Measurements from ENCODE around the gene EXD1.

EXD1 gene

DNA sequence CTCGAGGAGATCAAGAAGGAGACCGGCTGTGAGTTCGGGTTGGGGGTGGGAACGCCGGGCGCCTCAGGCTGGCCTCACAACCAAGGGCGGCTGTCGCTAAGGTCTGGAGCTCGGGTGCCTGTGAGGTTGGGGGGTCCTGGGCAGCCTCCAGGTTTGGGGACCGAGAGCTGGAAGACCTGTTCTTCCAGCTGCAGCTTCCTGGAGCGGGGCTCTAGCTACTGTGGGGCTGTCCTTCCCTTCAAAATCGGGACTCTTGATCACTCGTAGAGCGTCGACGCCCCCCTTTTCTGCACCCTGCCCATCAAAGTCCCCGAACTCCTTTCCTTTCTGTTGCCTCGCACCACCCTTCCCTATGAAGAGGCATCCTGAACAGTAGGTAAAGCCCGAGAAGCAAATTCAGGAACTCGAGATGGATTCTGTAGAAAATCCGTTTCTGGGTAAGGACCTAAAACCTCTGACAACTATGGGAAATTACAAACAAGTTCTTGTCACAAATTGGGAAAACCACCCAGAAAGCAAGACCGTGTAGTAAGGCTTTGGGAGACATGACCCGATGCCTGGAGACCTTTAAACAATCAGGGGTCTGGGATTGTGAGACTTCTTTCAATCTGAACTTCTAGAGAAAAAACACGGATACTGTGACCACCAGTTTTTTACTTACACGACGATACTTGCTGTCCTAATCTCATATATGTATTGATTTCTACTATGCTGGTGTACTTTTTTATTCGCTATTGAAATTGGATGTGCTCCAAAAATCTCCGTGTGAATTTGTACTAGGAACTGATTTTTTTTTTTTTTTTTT is 1.1 kb upstream of the EXD1 start:
- no peak for DNase-seq (ENCODE audit: low read depth in 2 of 2)

DNA sequence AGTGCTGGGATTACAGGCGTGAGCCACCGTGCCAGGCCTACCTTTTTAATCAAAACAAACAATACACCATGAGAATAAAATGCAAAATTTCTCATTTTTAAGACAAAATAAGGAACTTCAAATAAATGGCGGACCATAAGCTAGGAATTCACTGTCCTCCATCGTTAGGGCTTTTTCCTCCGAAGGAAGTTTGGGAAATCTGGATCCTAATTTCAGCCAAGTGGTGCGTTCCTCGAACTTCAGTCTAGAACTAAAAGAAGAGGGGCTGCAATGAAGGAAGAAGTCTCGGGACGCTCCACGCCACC is 260 bp downstream of the EXD1 start:
- DNase-seq (ENCODE audit: low read depth in 2 of 2), result no peak

DNA sequence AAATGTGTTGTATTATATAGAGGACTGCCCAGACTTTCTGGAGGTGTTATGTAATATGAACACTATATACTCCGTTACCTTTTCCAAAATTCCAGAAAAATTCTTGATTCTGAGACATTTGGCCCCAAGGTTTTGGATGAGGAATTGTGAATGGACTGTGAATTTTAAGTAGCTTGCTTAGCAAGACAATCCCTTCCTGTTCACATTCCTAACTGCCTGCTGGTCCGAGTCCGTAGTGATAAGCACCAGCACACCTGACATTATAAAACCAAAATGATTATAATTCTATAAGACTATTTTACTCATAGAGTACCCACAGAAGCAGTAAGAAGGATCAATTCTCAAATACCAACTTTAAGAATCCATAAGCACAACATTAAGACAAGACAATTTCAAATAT is 11.2 kb downstream of the EXD1 start:
- DNase-seq (ENCODE audit: low read depth in 2 of 2), result no peak

DNA sequence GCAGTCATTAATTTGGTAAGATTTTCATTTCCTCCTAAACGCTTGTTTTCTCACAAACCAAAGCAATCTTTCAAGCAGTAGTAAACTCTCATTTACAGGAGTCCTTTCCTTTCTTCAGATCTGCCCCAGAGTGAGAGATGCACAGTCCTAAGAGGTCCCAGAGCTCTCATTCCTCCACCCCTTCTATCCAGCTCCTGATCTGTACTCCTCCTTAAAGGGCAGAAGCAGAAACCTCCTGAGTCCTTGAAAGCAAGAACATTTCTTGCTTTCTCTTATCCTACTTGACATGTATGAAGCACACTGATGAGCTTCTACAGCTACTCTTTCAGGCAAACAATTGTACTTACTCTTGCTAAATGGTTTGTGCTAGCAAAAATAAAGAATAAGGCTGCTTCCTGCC is 11.7 kb downstream of the EXD1 start:
- DNase-seq (ENCODE audit: low read depth in 2 of 2), result no peak

DNA sequence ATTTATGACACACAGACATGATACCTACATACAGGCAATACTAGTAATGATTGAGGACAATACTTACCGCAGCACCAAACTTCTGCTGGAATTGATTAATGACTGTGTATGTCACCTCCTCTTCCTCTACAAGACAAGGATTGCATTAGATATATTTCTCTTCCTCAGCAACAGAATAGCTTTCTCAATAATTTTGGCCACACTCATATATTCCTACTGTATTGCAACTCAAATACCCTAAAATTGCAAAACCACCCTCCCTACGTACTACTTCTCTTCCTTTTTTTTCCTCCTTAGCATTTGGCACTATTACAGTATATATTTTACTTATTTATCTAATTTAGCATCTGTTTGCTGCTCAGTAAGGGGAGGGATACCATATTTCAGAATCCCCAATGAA is 14.8 kb downstream of the EXD1 start:
- DNase-seq (ENCODE audit: low read depth in 2 of 2), result no peak

DNA sequence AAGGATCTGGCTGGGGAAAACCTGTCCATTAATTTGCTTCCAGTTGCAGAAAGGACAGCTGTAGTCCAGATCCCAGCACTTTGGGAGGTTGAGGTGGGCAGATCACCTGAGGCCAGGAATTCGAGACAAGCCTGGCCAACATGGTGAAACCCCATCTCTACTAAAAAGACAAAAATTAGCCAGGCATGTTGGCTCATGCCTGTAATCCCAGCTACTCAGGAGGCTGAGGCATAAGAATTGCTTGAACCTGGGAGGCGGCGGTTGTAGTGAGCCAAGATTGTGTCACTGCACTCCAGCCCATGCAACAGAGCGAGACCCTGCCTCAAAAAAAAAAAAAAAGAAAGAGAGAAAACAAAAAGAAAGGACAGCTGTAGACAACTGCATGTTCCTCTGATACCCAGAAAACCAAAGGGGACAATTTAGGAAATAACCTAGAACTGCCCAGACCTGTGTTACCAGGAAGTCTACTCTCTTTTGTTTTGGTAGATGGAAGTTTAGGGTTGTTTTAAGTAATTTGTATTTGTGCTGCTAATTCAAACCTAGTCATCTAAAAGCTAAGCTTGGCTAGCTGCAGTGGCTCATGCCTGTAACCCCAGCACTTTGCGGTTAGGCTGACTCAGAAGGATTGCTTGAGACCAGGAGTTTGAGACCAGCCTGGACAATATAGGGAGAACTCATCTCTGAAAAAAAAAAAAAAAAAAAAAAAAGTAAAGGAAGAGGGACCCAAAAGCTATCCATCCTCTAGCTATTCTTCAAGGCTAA is 22.7 kb downstream of the EXD1 start:
- no peak for DNase-seq (ENCODE audit: low read depth in 2 of 2)

DNA sequence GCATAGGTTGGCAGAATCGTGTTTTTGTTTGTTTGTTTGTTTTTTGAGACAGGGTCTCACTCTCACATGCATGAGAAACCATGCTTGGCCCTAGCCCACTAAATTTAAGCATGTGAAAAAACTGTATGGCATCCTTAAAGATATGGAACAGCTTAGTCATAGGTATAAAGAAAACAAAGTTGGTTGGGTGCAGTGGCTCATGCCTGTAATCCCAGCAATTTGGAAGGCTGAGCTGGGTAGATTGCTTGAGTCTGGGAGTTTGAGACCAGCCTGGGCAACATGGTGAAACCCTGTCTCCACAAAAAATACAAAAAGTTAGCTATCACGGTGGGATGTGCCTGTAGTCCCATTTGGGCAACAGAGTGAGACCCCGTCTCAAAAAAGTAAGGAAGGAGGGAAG is 25.2 kb downstream of the EXD1 start:
- no peak for DNase-seq (ENCODE audit: low read depth in 2 of 2)

DNA sequence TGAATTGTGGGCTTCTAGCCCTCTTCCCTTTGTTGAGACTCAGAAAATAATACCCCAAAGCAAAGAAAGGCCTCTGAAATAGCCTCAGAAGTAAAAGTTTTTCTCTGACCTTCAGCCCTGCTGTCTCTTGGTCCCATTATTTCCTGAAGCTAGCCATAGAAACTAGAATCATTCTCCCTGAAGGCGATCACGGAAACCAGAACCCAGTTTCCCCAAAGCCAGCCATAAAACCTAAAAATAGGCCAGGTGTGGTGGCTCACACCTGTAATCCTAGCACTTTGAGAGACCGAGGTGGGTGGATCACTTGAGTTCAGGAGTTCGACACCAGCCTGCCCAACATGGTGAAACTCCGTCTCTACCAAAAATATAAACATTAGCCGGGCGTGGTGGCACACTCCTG is 27.2 kb downstream of the EXD1 start:
- no peak for DNase-seq (ENCODE audit: low read depth in 2 of 2)

DNA sequence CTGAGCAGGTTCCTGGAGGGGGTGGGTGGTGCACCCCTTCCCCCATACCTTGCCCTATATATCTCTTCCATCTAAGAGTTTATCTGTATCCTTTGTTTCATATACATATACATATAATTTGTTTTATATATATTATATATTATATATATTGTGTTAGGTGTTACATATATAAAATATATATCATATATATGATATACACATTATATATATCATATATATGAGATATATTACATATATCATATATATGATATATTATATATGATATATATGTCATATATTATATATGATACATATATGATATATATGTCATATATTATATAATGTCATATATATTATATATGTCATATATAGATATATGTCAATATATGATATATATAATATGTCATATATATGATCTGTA is 31.1 kb downstream of the EXD1 start:
- DNase-seq (ENCODE audit: low read depth in 2 of 2), result no peak

DNA sequence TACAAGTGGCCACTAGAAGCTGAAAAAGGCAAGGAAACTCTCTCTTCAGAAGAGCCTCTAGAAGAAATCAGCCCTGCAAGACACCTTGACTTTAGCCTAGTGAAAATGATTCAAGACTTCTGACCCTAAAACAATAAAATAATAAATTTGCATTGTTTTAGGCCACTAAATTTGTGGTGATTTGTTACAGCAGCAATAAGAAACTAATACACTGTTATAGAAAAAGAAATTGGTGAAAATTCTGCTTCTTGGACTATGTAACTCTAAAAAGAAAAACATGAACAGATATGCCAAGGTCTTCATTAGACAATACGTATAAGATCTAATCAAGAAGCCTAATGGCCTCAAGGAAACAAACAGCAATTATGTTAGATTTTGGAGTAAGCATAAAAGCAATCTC is 36.1 kb downstream of the EXD1 start:
- DNase-seq (ENCODE audit: low read depth in 2 of 2), result no peak

DNA sequence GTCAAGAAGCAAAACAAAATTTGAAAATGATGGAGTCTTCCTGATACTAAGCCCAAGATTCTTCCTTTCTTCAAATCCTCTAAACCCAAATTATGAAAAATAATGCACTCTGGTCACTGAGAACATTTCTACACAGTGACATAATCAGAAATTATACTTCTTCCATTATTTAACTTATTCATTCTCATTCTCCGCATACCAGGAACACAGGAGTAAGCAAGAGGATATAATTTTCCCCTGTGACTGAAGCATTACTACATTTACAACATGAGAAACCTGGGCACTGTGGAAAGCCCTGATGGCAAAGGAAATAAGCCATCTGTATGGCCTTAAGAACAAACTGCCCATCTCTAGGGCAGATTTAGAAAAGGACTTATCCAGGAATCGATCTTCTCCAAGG is 47.0 kb downstream of the EXD1 start:
- no peak for DNase-seq (ENCODE audit: low read depth in 2 of 2)

DNA sequence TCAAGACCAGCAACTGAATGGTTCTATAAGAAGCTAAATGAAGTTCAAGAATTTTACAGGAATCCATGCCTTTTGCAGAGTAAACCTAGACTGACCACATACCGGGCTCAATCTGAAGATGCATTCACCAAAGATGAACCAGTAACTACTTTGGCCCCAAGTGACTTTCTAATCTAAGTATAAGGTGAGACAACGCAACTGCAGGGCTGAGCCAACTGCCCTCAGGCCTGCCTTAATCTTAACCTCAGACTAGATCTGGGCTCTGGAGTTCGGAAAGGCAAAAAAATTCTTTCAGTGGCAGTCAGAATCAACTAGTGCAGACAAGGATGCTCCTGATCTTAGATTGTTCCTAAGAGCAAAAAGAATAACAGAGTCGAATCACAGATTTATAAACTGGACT is 48.3 kb downstream of the EXD1 start:
- DNase-seq (ENCODE audit: low read depth in 2 of 2), result no peak

DNA sequence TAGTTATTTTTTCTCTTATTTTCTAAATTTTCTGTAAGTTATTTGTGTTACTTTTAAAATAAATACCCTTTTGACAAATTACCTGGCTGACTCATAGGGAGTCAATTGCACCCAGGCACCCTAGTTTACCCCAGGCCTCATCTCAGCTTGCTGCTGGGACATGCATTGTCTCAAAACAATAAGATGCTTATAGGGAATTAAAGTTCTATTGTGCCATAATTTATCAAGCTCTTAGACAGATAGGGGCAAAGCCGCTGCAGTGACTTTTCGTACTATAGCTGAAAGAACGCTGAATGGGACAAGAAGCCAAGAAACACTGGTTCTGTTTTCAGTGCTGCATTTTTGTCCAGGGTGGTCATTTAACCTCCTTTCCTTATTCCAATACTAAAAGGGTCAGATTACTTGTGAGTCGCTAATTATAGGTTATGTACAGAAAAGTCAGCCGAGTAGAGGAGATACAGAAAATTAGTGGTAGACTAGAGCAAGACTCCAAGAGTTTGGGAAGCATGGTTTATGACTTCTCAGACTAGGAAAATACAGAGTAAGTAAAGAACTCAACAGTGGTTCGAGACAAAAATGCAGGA is 50.3 kb downstream of the EXD1 start:
- no peak for DNase-seq (ENCODE audit: low read depth in 2 of 2)

DNA sequence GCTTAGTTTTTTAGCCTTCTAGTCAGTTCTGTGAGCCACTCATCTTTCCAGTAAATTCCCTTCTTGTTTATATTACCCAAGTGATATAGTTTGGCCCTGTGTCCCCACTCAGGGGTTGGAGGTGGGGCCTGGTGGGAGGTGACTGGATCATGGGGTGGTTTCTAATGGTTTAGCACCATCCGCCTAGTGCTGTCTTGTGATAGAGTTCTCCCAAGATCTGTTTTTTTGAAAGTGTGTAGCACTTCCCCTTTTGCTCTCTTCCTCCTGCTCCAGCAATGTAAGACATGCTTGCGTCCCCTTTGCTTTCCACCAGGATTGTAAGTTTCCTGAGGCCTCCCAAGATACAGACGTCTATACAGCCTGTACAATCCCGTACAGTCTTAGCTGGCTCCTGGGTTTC is 60.8 kb downstream of the EXD1 start:
- no peak for DNase-seq (ENCODE audit: low read depth in 2 of 2)

DNA sequence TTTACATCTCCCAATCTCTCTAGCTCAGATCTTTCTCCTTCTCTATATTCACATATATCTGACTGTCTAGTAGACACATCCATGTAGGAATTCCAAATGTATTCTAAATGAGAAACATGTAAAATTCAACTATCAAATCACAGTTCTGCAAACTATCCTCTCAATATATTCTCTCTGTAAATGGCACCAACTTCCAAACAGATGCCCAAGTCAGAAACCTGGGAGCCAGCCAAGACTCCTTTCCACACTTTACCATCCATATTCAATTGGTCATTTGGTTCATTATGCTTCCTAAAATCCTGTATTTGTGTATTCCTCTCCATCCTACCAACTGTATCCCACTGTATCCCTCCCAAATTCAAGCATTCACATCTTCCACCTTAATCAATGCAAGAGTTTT is 61.5 kb downstream of the EXD1 start:
- no peak for DNase-seq (ENCODE audit: low read depth in 2 of 2)

DNA sequence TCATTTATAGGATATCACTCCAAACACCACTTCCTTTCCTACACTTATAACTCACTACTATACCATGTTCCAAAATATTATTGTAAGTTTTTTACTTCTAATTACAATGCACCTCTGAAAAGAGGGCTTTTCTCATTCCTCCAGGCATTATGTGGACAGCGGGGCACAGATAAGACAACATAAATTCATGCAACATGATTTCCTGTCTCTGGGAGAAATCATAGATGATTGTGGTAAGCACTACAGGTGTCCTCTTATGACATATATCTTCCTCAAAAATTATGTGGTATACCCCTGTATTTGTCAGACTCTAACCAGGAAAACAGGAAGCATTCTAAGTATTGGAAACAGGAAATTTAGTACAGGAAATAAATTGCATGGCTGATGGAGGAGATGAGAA is 68.8 kb downstream of the EXD1 start:
- DNase-seq (ENCODE audit: low read depth in 2 of 2), result no peak

DNA sequence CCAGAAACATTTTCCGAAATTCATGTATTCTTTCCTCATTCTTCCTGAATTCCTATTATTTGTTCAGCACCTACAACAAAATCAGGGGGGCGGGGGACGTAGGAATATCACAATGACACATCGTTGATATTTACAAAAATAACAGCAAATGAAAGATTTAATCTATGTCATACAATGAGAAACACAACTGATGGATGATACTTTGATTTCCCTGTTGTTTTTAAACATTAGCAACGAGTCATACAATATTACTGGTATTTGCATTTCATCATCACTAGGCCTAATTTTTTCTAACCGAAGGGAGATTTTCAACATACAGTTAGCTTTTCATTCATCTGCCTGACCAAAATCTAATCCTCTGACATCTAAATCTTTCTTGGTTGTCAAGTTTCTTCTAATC is 69.2 kb downstream of the EXD1 start:
- DNase-seq (ENCODE audit: low read depth in 2 of 2), result no peak

DNA sequence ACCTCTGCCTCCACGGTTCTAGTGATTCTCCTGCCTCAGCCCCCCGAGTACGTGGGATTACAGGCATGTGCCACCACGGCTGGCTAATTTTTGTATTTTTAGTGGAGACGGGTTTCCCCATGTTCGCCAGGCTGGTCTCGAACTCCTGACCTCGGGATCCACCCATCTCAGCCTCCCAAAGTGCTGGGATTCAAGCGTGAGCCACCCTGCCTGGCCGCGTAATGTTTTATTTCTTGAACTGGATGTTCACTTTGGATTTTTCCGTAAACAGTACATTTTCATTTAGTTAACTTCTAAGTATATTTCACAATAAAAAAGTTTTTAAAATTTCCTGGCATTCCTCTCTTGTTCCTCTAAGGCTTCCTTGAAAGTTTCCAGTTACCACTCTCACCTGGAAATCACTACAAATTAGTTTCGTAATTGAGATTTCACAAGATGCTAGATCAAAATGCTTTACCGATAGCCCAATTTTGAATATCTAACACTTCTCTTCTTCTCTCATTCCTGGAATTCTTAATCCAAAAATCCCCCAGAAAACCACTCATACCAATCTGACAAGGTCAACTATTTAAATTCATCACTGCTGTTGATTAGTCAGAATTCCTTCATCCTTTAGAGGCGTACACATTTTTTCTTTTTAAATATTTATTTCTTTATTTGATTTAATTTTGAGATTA is 69.8 kb downstream of the EXD1 start:
- no peak for DNase-seq (ENCODE audit: low read depth in 2 of 2)

DNA sequence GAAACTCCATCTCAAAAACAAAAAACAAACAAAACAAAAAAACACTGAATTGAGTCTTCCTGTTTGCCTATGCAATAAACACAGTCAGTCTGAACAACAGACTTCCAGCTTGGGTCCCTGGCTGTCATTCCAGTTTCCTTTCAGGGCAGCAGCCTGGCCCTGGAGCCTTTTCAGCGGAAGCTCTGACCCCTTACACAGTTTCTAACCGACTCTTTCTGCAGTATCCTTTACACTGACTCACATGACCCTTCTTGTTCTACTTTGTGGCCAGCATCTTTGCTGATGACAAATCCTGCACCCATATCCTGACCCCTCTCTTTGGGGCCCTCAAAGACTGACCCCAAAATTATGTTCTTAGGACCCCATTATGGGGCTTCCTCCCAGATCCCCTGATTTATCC is 76.1 kb downstream of the EXD1 start:
- DNase-seq (ENCODE audit: low read depth in 2 of 2), result no peak

DNA sequence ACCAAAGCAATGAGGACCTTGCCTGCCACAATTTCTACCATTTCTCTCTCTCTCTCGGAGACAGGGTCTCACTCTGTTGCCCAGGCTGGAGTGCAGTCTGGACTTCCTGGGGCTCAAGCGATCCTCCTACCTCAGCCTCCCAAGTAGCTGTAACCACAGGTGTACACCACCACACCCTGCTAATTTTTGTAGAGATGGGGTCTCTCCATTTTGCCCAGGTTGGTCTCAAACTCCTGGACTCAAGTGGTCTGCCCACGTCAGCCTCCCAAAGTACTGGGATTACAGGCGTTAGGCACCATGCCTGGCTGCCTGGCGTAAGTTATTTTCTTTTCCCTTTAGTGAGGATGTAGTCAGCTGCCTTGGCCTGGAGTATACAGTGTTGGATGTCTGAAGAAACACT is 76.8 kb downstream of the EXD1 start:
- no peak for DNase-seq (ENCODE audit: low read depth in 2 of 2)

DNA sequence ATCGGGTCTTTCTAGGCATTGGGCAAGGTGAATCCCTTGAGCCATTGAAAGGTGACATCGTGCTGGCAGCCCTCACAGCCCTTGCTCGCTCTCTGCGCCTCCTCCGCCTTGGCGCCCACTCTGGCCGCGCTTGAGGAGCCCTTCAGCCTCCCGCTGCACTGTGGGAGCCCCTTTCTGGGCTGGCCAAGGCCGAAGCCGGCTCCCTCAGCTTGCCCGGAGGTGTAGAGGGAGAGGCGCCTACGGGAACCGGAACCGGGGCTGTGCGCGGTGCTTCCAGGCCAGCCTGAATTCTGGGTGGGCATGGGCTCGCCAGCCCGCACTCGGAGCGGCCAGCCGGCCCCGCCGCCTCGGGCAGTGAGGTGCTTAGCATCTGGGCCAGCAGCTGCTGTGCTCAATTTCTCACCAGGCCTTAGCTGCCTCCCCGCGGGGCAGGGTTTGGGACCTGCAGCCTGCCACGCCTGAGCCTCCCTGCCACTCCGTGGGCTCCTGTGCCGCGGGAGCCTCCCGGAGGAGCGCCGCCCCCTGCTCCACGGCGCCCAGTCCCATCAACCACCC is 79.0 kb downstream of the EXD1 start:
- no peak for DNase-seq (ENCODE audit: low read depth in 2 of 2)

DNA sequence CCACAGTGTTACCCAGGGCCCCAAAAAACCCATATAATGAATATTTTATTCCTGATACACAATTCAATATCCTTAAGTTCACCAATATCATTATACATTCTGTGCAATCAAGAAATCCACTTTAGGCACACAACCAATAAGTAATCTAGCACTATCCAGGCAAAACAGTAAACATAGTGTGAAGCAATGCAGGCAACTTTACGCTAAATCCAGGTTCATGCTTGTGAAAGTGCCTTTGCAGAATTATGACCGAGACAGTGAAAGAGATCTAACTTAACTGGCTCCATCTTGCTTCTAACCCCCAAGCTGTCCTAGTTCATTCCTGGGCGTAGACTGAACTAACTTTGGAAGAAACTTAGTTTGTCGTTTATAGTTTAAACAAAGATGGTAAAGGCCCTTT is 80.3 kb downstream of the EXD1 start:
- no peak for DNase-seq (ENCODE audit: low read depth in 2 of 2)

DNA sequence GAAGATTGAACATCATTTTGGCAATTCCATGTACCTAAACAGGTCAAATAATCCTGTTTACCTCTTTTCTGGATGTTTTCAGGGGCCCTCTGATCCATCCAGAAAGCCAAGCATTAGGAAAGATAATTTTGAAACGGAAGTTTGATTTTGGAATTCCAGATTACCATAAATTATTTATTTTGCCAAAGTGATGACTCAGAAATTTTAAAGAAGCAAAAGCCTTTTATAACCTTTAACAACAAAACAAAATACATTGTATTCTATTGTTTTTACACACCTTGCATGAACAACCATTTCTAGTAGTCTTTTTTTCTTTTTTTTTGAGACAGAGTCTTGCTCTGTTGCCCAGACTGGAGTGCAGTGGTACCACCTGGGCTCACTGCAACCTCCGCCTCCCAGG is 82.5 kb downstream of the EXD1 start:
- no peak for DNase-seq (ENCODE audit: low read depth in 2 of 2)

All from stimulated activated CD8-positive, alpha-beta memory T cell treated with anti-CD3 and anti-CD28 coated beads, Interleukin-15, amount 100 ng/mL, for 4 hours (primary cell).